Measurements from ENCODE around the gene SERPINA3.

The SERPINA3 gene

GRCh38 chr14:94594441-94594840, 17.8 kb upstream of the SERPINA3 start:
- no peaks in the 10 kb centered on the region for H3K27me3 ChIP-seq (ENCODE audit: low read depth, low read length)
- no peaks in the 10 kb centered on the region for H3K9me3 ChIP-seq (ENCODE audit: insufficient read depth, low read length)
- H3K4me2 ChIP-seq (ENCODE audit: low read length) = no peak overlapping the region
- no peak overlapping the region for H3K9ac ChIP-seq (ENCODE audit: low read length)
- no peaks in the 10 kb centered on the region for H3K4me1 ChIP-seq (ENCODE audit: low read length)
- H2AFZ ChIP-seq (ENCODE audit: low read depth, low read length) = no peak overlapping the region
- H4K20me1 ChIP-seq (ENCODE audit: insufficient read depth, low read length) = no peaks in the 10 kb centered on the region
- H3K4me3 ChIP-seq (ENCODE audit: low read length) = no peak overlapping the region
- no peak overlapping the region for H3K27ac ChIP-seq (ENCODE audit: low read length)
- H3K36me3 ChIP-seq (replicated peaks; ENCODE audit: low read depth, low read length) = no peaks in the 10 kb centered on the region
- TF ChIP-seq CTCF (IDR thresholded peaks at IDR 0.05; ENCODE audit: low read depth, low read length) = no peak
- TF ChIP-seq EZH2phosphoT487 (IDR thresholded peaks at IDR 0.05; ENCODE audit: low read depth) = no peak
- no peaks in the 10 kb centered on the region for H3K79me2 ChIP-seq (ENCODE audit: low read length)

DNA sequence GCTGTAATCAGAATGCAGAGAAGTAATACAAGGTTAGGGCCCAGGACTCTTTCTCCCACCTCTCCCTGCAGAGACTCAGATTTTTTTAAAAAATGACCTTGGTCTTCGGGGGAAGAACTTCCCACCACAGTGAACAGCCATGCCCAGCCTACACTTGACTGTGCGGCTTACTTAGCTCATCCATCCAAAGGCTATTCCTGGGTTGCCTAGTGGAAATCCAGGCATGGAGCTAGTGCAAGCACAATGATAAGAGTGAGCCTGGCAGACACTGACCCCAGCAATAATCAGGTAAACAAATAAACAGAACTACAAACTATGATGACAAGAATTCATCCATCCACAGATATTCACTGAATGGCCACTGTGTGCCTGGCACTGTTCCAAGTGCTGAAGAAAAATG, 16.3 kb upstream of the SERPINA3 start:
- no peak overlapping the region for H3K4me2 ChIP-seq (ENCODE audit: low read length)
- no peaks in the 10 kb centered on the region for H3K36me3 ChIP-seq (replicated peaks; ENCODE audit: low read depth, low read length)
- H3K79me2 ChIP-seq (ENCODE audit: low read length) = no peaks in the 10 kb centered on the region
- H3K9me3 ChIP-seq (ENCODE audit: insufficient read depth, low read length) = no peaks in the 10 kb centered on the region
- H3K27me3 ChIP-seq (ENCODE audit: low read depth, low read length) = no peaks in the 10 kb centered on the region
- H2AFZ ChIP-seq (ENCODE audit: low read depth, low read length) = no peak overlapping the region
- no peaks in the 10 kb centered on the region for H3K4me1 ChIP-seq (ENCODE audit: low read length)
- H3K4me3 ChIP-seq (ENCODE audit: low read length) = no peak overlapping the region
- no peak overlapping the region for H3K9ac ChIP-seq (ENCODE audit: low read length)
- no peak for TF ChIP-seq EZH2phosphoT487 (IDR thresholded peaks at IDR 0.05; ENCODE audit: low read depth)
- TF ChIP-seq CTCF (IDR thresholded peaks at IDR 0.05; ENCODE audit: low read depth, low read length) = no peak
- H4K20me1 ChIP-seq (ENCODE audit: insufficient read depth, low read length) = no peaks in the 10 kb centered on the region
- no peak overlapping the region for H3K27ac ChIP-seq (ENCODE audit: low read length)

DNA sequence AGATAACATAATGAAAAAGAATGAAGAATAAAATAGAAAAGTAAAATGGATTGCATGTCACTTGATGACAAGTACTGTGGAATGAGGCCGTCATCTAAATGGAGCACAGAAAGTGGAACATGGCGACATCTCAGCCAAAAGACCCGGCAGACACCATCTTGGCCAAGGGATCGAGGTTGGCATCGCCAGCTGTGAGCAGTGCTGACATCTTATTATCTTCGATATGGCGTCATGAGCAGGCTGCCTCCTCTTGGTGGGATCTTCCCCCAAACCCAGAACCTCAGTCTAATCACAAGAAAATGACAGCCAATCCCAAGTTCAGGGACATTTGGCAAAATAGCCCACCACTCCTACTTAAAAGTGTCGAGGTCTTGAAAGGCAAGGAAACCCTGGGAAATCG, 15.8 kb upstream of the SERPINA3 start:
- H3K4me2 ChIP-seq (ENCODE audit: low read length) = no peak overlapping the region
- H3K27ac ChIP-seq (ENCODE audit: low read length) = no peak overlapping the region
- TF ChIP-seq EZH2phosphoT487 (IDR thresholded peaks at IDR 0.05; ENCODE audit: low read depth) (no peak), CTCF (IDR thresholded peaks at IDR 0.05; ENCODE audit: low read depth, low read length) (no peak)
- H3K36me3 ChIP-seq (replicated peaks; ENCODE audit: low read depth, low read length) = no peaks in the 10 kb centered on the region
- H3K9ac ChIP-seq (ENCODE audit: low read length) = no peak overlapping the region
- no peak overlapping the region for H3K4me3 ChIP-seq (ENCODE audit: low read length)
- H4K20me1 ChIP-seq (ENCODE audit: insufficient read depth, low read length) = no peaks in the 10 kb centered on the region
- no peaks in the 10 kb centered on the region for H3K27me3 ChIP-seq (ENCODE audit: low read depth, low read length)
- no peaks in the 10 kb centered on the region for H3K79me2 ChIP-seq (ENCODE audit: low read length)
- no peaks in the 10 kb centered on the region for H3K9me3 ChIP-seq (ENCODE audit: insufficient read depth, low read length)
- no peak overlapping the region for H2AFZ ChIP-seq (ENCODE audit: low read depth, low read length)
- H3K4me1 ChIP-seq (ENCODE audit: low read length) = no peaks in the 10 kb centered on the region

GRCh38 chr14:94597788-94598187, 14.4 kb upstream of the SERPINA3 start:
- no peak overlapping the region for H3K27ac ChIP-seq (ENCODE audit: low read length)
- no peaks in the 10 kb centered on the region for H3K4me1 ChIP-seq (ENCODE audit: low read length)
- no peaks in the 10 kb centered on the region for H3K9me3 ChIP-seq (ENCODE audit: insufficient read depth, low read length)
- no peak overlapping the region for H3K4me3 ChIP-seq (ENCODE audit: low read length)
- no peak overlapping the region for H3K4me2 ChIP-seq (ENCODE audit: low read length)
- H4K20me1 ChIP-seq (ENCODE audit: insufficient read depth, low read length) = no peaks in the 10 kb centered on the region
- H3K9ac ChIP-seq (ENCODE audit: low read length) = no peak overlapping the region
- no peaks in the 10 kb centered on the region for H3K79me2 ChIP-seq (ENCODE audit: low read length)
- no peaks in the 10 kb centered on the region for H3K36me3 ChIP-seq (replicated peaks; ENCODE audit: low read depth, low read length)
- H3K27me3 ChIP-seq (ENCODE audit: low read depth, low read length) = no peaks in the 10 kb centered on the region; the same call in 1 of the 2 replicates
- H2AFZ ChIP-seq (ENCODE audit: low read depth, low read length) = no peak overlapping the region
- TF ChIP-seq CTCF (IDR thresholded peaks at IDR 0.05; ENCODE audit: low read depth, low read length) (no peak), EZH2phosphoT487 (IDR thresholded peaks at IDR 0.05; ENCODE audit: low read depth) (no peak)

Measured in OCI-LY3 (cell line).